IPS-18a (cell line): ENCODE results near the gene SPDYE1.

Experiments
- H3K27ac ChIP-seq: one replicate; pipeline ENCODE4 v1.5.1; 2013; ENCODE audit warnings: low read length
- H3K27me3 ChIP-seq: one replicate; pipeline ENCODE4 v1.6.1; 2013; ENCODE audit warnings: mild to moderate bottlenecking, low read length; ENCODE audit not compliant: control insufficient read depth, insufficient read depth
- H3K36me3 ChIP-seq: one replicate; pipeline ENCODE4 v1.6.1; 2013; ENCODE audit warnings: low read depth, low read length; ENCODE audit not compliant: control insufficient read depth
- H3K4me1 ChIP-seq: one replicate; pipeline ENCODE4 v1.6.1; 2013; ENCODE audit warnings: low read depth, low read length; ENCODE audit not compliant: control insufficient read depth
- H3K4me3 ChIP-seq: one replicate; pipeline ENCODE4 v1.5.1; 2013; ENCODE audit warnings: low read length
- H3K9ac ChIP-seq: one replicate; pipeline ENCODE4 v1.6.1; 2013; ENCODE audit warnings: mild to moderate bottlenecking, low read length, moderate library complexity
- H3K9me3 ChIP-seq: one replicate; pipeline ENCODE4 v1.6.1; 2013; ENCODE audit warnings: low read depth, low read length; ENCODE audit not compliant: control insufficient read depth

The SPDYE1 gene

GRCh38 chr7:44059219-44060090 lies 61.8 kb downstream of the SPDYE1 start:
- Histone ChIP-seq H3K27me3 (no peaks in the 10 kb centered on the region), H3K27ac (no peak overlapping the region), H3K9me3 (no peaks in the 10 kb centered on the region), H3K36me3 (peaks cover 33% of the 10 kb centered on the region), H3K4me1 (peaks cover 9% of the 10 kb centered on the region), H3K9ac (no peak overlapping the region), H3K4me3 (no peak overlapping the region)
